Kidney epithelial cell (primary cell): Measurements from ENCODE around the gene NDUFV3. TPM values are rescaled to one million over a fixed set of nuclear protein-coding genes. Genes with fewer than 3 reads are reported as not detected.
"Not testable (repeated sequence)": the region's sequence is repeated elsewhere in the genome, so short reads cannot be mapped to it uniquely, and the experiment has no call there.

Source experiments
- DNase-seq: peaks from one replicate; pipeline ENCODE4 v3.0.0-alpha.2; 2010; ENCODE audit warnings: low read depth
- H3K27me3 ChIP-seq: 2 replicates; pipeline ENCODE4 v1.6.0; 2011; ENCODE audit warnings: low read length; ENCODE audit not compliant: control insufficient read depth, insufficient read depth
- H3K36me3 ChIP-seq: 2 replicates; pipeline ENCODE4 v1.5.1; 2011; ENCODE audit warnings: low read length; ENCODE audit not compliant: control insufficient read depth, insufficient read depth
- H3K4me3 ChIP-seq: 2 replicates; pipeline ENCODE4 v1.5.1; 2011; ENCODE audit warnings: low read depth, mild to moderate bottlenecking, control low read depth, low read length
- CTCF ChIP-seq: IDR thresholded peaks from 2 replicates; pipeline ENCODE4 v1.5.1; 2011; ENCODE audit warnings: mild to moderate bottlenecking, moderate library complexity, low read length, control low read depth, inconsistent platforms; ENCODE audit not compliant: insufficient read depth, poor library complexity, severe bottlenecking
- total RNA-seq: library from RNA; depleted of rRNA; stranded (reverse); fragments of >200 nt; gene quantifications from 2 replicates; pipeline ENCODE4 v1.2.3, GENCODE V29; 2015

Gene NDUFV3
- total RNA-seq, 1 donor from 2014 or later, result 32.8 TPM

GRCh38 chr21:42864286-42864685, 28.8 kb upstream of the NDUFV3 start:
- Histone ChIP-seq H3K27me3 (no peaks in the 10 kb centered on the region), H3K4me3 (no peak overlapping the region), H3K36me3 (peaks cover 3% of the 10 kb centered on the region)
- TF ChIP-seq CTCF, result no peak
- DNase-seq, result no peak

- DNase-seq, result no peak
- Histone ChIP-seq H3K27me3 (no peaks in the 10 kb centered on the region), H3K4me3 (no peak overlapping the region), H3K36me3 (peaks cover 3% of the 10 kb centered on the region)
- no peak for TF ChIP-seq CTCF
Measured at GRCh38 chr21:42864815-42865775, 28.0 kb upstream of the NDUFV3 start.

- H3K27me3 ChIP-seq, result no peaks in the 10 kb centered on the region
- no peak for TF ChIP-seq CTCF
- no peak overlapping the region for H3K4me3 ChIP-seq
- DNase-seq, result no peak
- H3K36me3 ChIP-seq, result peaks cover 3% of the 10 kb centered on the region
Measured at GRCh38 chr21:42865776-42866160, 27.3 kb upstream of the NDUFV3 start.

GRCh38 chr21:42868196-42868595, 24.9 kb upstream of the NDUFV3 start:
- DNase-seq, result no peak
- H3K4me3 ChIP-seq, result no peak overlapping the region
- no peaks in the 10 kb centered on the region for H3K27me3 ChIP-seq
- no peak for TF ChIP-seq CTCF
- H3K36me3 ChIP-seq, result peaks cover 4% of the 10 kb centered on the region

- no peak for TF ChIP-seq CTCF
- Histone ChIP-seq H3K36me3 (peaks cover 2% of the 10 kb centered on the region), H3K4me3 (no peak overlapping the region), H3K27me3 (no peaks in the 10 kb centered on the region)
- no peak for DNase-seq
Measured at GRCh38 chr21:42873096-42873495, 20.0 kb upstream of the NDUFV3 start.

- not testable (repeated sequence) for H3K27me3 ChIP-seq, H3K36me3 ChIP-seq, H3K4me3 ChIP-seq, DNase-seq
Measured at GRCh38 chr21:42875811-42876210, 17.3 kb upstream of the NDUFV3 start.
